Kidney (tissue), 14 donors: Measurements from ENCODE around the gene SEMA5B. TPM values are rescaled to one million over a fixed set of nuclear protein-coding genes. Genes with fewer than 3 reads are reported as not detected.

ENCODE experiments used
- DNase-seq, 5 donors: peaks; one replicate each; pipeline ENCODE4 v3.0.0-alpha.2; 2013 to 2020
- FAIRE-seq: peaks from 2 replicates; lab custom pipeline; 2012; peaks lifted over from hg19 to GRCh38; lab: Jason Lieb, UNC
- H3K27ac ChIP-seq, 2 donors: one replicate each; pipeline ENCODE4 v1.7.0; 2013; ENCODE audit warnings: low read depth in 2 of 2, low read length in 2 of 2, inconsistent platforms in 1 of 2
- H3K27me3 ChIP-seq: one replicate; pipeline ENCODE4 v1.7.1; 2013; ENCODE audit warnings: low read length, inconsistent platforms; ENCODE audit not compliant: control insufficient read depth, insufficient read depth
- H3K36me3 ChIP-seq, 3 donors: one replicate each; pipeline versions ENCODE4 v1.7.0 to v1.7.1; 2013; ENCODE audit warnings: low read length in 3 of 3, control low read depth in 1 of 3, inconsistent platforms in 1 of 3; ENCODE audit not compliant: insufficient read depth in 3 of 3, control insufficient read depth in 2 of 3
- H3K4me1 ChIP-seq, 3 donors: one replicate each; pipeline versions ENCODE4 v1.7.0 to v1.7.1; 2013; ENCODE audit warnings: low read length in 3 of 3, inconsistent platforms in 1 of 3, low read depth in 1 of 3; ENCODE audit not compliant: control insufficient read depth in 2 of 3, insufficient read depth in 2 of 3
- H3K4me3 ChIP-seq, 3 donors: one replicate each; pipeline versions ENCODE4 v1.7.0 to v1.8.1; 2013; ENCODE audit warnings: low read length in 3 of 3, control low read depth in 1 of 3, inconsistent platforms in 1 of 3
- H3K9ac ChIP-seq, 3 donors: one replicate each; pipeline versions ENCODE4 v1.7.0 to v1.7.1; 2013; ENCODE audit warnings: low read length in 3 of 3, control low read depth in 1 of 3, inconsistent platforms in 1 of 3
- H3K9me3 ChIP-seq, 3 donors: one replicate each; pipeline versions ENCODE4 v1.7.0 to v1.7.1; 2013; ENCODE audit warnings: low read length in 3 of 3, control low read depth in 1 of 3, inconsistent platforms in 1 of 3; ENCODE audit not compliant: control insufficient read depth in 2 of 3, insufficient read depth in 1 of 3
- CTCF ChIP-seq: IDR thresholded peaks from 3 replicates; pipeline ENCODE4 v1.5.1; 2012; ENCODE audit warnings: mild to moderate bottlenecking, moderate library complexity, borderline replicate concordance; ENCODE audit not compliant: insufficient read depth; ENCODE audit errors: extremely low read depth
- intact Hi-C: fragments of 100-400 bp; cut with DNase I; formaldehyde crosslinking; loops from one replicate; pipeline ENCODE4 v1.11.1; 2022
- polyA plus RNA-seq: library from polyadenylated mRNA; stranded (reverse); fragments of 350-450 nt; fragmentation: Illumina TruSeq; extraction: RNeasy Lipid Tissue Mini Kit (QIAGEN cat#74804); gene quantifications from one replicate; pipeline ENCODE4 v1.2.3, GENCODE V29; 2014; ENCODE audit warnings: low read depth, low replicate concordance; ENCODE audit not compliant: insufficient read depth
- total RNA-seq: library from RNA; stranded (reverse); fragmentation: NEBNext Ultra II Directional; extraction: Animal tissue kit (Norgen Biotek cat#: 25700); gene quantifications from one replicate; pipeline ENCODE4 v1.2.1, GENCODE V29; 2021
- donor health status: control.
- donor health status: control.
- donor health status: control.
- donor health status: control.
- donor health status: control.
- donor health status: DM: yes; HTN: yes; CAD: no.
- donor health status: Normal renal cell carcinoma (clear cell type).

The SEMA5B gene
- total and polyA plus RNA-seq, 2 donors from 2014 or later = 6.6 to 8.4 TPM

- peak in 1 of 5 donors; percentile 42 for DNase-seq
These were observed 86.9 kb downstream of the SEMA5B start for GRCh38 chr3:122940628-122941086.

GRCh38 chr3:122938783-122939425 is 88.7 kb downstream of the SEMA5B start:
- Histone ChIP-seq H3K36me3 (no peaks in the 10 kb centered on the region), H3K27ac (no peak overlapping the region), H3K9ac (no peak overlapping the region), H3K27me3 (no peaks in the 10 kb centered on the region), H3K4me3 (no peak overlapping the region), H3K4me1 (no peaks in the 10 kb centered on the region), H3K9me3 (no peaks in the 10 kb centered on the region)
- peak in 1 of 5 donors; percentile 44 for DNase-seq
- no peak for TF ChIP-seq CTCF
- intact Hi-C loops = no loop called here
- no peak for FAIRE-seq

More at GRCh38 chr3:122940628-122941086, 86.9 kb downstream of the SEMA5B start:
- intact Hi-C loops = loop anchor here (5.0 kb wide), 1 partner anchor 87 kb away; the partner anchor contains the start of gene SEMA5B
- no peak overlapping the region for H3K9ac ChIP-seq
- no peaks in the 10 kb centered on the region for H3K27me3 ChIP-seq
- no peak overlapping the region for H3K4me3 ChIP-seq
- no peaks in the 10 kb centered on the region for H3K9me3 ChIP-seq
- no peak for TF ChIP-seq CTCF
- no peaks in the 10 kb centered on the region for H3K36me3 ChIP-seq
- H3K4me1 ChIP-seq = no peaks in the 10 kb centered on the region
- no peak for FAIRE-seq
- H3K27ac ChIP-seq = no peak overlapping the region

- Histone ChIP-seq H3K27me3 (no peaks in the 10 kb centered on the region), H3K4me3 (no peak overlapping the region), H3K9ac (no peak overlapping the region), H3K27ac (no peak overlapping the region), H3K36me3 (no peaks in the 10 kb centered on the region), H3K4me1 (no peaks in the 10 kb centered on the region), H3K9me3 (no peaks in the 10 kb centered on the region)
- peak in 1 of 5 donors; percentile 37 for DNase-seq
- TF ChIP-seq CTCF = no peak
- intact Hi-C loops = no loop called here
- no peak for FAIRE-seq
These were observed 89.8 kb downstream of the SEMA5B start for GRCh38 chr3:122937745-122938144.

GRCh38 chr3:122936986-122937385 is 90.6 kb downstream of the SEMA5B start:
- intact Hi-C loops = no loop called here
- no peak for TF ChIP-seq CTCF
- DNase-seq (peak in 1 of 5 donors; percentile 35), FAIRE-seq (no peak)
- Histone ChIP-seq H3K27ac (no peak overlapping the region), H3K4me3 (no peak overlapping the region), H3K4me1 (no peaks in the 10 kb centered on the region), H3K36me3 (no peaks in the 10 kb centered on the region), H3K9me3 (no peaks in the 10 kb centered on the region), H3K9ac (no peak overlapping the region), H3K27me3 (no peaks in the 10 kb centered on the region)
